MV-4-11 (cell line): Measurements from ENCODE around the gene BACH1.

ENCODE experiments used
- DNase-seq: peaks from one replicate; lab custom pipeline; 2025; lab: John Stamatoyannopoulos, UW

The BACH1 gene

DNA sequence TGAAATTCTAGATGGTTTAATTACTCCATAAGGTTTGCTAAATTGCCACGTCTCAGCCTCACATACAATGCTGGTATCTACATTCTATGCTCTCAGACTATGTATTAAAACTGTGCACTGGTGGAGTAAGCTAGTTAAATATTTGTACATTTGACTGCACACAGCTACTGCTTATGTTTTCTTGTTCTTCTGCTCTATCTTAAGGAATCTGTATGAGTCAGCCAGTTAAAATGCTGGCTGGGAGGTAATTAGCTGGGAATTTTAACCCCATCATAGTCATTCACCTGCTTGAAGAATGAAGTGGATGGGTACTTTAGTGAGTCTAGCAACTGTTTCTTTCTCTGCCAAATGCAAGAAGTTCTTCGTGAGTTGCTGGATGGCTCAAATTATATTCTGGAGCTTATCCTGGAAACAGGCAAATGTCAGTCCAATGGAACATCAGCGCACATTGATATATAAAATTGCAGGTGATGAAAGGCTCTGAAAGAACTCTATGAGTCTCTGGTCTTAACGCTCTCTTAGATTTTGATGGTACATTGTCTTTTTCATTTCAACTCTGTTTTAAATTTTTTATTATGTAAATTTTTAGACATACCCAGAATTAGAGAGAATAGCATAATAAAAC lies 83.4 kb downstream of the BACH1 start:
- no peak for DNase-seq

DNA sequence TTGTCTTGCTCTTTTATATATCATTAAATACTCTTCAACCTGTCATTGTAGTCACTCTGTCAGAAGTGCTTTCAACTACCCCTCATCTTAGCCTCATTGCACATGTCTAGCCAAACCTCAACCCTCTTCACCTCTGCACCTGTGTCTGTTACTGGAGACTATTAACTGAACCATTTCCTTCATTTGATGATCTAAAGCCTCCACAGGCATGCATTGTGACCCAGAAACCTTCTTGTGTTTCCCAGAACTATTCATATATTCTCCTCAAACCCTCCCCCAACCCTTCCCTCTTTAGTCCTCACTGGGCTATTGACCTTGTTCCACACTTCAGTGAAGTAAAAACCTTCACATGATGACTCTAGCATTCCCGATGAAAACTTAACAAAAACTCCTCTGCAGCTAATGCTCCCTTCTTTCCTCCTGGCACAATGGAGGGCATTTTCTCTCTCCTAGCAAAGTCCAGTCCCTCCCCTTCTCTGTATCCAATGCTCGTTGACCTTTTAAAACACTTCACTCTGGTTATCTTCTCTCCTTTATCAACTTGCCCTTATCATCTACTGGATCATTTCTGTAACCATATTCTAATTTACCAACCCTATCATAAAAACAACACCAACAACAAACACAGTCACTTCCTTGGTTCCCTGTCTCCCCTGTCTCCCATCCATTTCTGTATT lies 86.1 kb downstream of the BACH1 start:
- no peak for DNase-seq

DNA sequence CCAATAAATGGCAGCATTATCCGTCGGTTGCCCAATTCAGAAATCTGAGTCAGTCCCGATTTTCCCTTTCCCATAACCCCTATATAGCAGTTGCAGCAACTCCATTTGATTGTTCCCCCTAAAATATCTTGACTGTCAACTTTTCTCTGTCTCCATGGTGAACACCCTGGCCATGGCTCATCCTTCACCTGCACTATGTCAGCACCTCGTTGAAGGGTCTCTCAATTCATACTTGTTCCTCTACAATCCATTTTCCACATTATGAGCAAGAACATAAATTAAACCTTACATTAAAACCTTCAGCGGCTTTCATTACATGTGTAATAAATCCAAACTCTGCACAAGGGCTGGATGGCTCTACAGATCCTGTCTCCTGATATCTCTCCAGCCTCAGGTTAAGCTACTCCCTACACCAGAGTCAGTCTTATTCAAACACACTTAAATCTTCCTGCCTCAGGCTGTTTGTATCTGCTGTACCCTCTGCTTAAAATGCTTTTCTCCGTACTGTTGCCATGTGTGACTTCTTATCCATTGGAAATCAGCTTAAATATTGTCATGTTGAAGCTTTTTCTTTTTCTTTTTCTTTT lies 87.3 kb downstream of the BACH1 start:
- DNase-seq, result no peak

DNA sequence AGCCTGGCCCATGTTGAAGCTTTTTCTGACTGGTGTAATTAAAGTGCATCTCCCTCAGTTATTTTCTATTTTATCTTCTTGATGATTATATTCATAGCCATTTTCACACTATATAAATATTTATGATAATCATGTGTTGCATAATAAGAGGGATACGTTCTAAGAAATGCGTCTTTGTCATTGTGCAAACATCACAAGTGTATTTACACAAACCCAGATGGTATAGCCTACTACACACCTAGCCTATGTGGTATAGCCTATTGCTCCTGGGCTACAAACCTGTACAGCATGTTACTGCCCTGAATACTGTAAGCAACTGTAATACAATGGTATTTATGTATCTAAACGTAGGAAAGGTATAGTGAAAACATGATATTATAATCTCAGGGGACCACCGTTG lies 88.1 kb downstream of the BACH1 start:
- DNase-seq, result no peak

GRCh38 chr21:29387598-29387997 lies 88.9 kb downstream of the BACH1 start:
- DNase-seq, result no peak

GRCh38 chr21:29389136-29389535 lies 90.4 kb downstream of the BACH1 start:
- DNase-seq, result no peak

GRCh38 chr21:29390778-29391177 lies 92.1 kb downstream of the BACH1 start:
- DNase-seq, result no peak

DNA sequence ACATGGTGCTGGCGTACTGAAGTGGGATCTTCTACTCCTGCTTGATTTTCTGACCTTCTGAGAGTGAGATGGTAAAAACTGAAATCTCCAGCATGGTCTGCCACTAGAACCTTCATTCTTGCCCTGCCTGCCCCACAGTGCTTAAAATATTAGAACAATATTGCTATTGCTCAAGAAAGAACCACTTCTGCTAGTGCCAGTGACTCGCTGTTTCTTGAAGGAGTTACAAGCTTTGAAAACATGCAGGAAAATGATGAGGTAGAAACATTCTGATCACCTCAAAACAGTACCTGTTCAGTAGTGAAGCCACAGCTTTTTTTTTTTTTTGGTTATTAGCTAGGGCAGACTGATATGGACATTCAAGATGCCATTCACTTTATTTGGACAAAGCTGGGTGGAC lies 95.3 kb downstream of the BACH1 start:
- DNase-seq, result peak; percentile 40
